Endodermal cell (in vitro differentiated cells): ENCODE results near the gene EML4. TPM values are rescaled to one million over a fixed set of nuclear protein-coding genes. Genes with fewer than 3 reads are reported as not detected.

Source experiments
- DNase-seq: peaks from one replicate; pipeline ENCODE4 v3.0.0-alpha.2; 2017
- H3K27ac ChIP-seq: 2 replicates; pipeline ENCODE4 v1.5.1; 2013; ENCODE audit warnings: mild to moderate bottlenecking, low read depth, low read length, moderate library complexity
- H3K27me3 ChIP-seq: 2 replicates; pipeline ENCODE4 v1.6.1; 2013; ENCODE audit warnings: mild to moderate bottlenecking, low read length, moderate library complexity; ENCODE audit not compliant: insufficient read depth, control insufficient read depth, poor library complexity, severe bottlenecking
- H3K36me3 ChIP-seq: 2 replicates; pipeline ENCODE4 v1.7.0; 2013; ENCODE audit warnings: mild to moderate bottlenecking, low read length, moderate library complexity; ENCODE audit not compliant: control insufficient read depth, insufficient read depth
- H3K4me1 ChIP-seq: one replicate; pipeline ENCODE4 v1.7.0; 2013; ENCODE audit warnings: low read length; ENCODE audit not compliant: control insufficient read depth, insufficient read depth
- H3K4me3 ChIP-seq: 2 replicates; pipeline ENCODE4 v1.5.1; 2013; ENCODE audit warnings: mild to moderate bottlenecking, low read length, moderate library complexity
- H3K9ac ChIP-seq: 2 replicates; pipeline ENCODE4 v1.6.1; 2013; ENCODE audit warnings: mild to moderate bottlenecking, low read length, moderate library complexity; ENCODE audit not compliant: poor library complexity, severe bottlenecking; ENCODE audit errors: extremely low read depth
- H3K9me3 ChIP-seq: 2 replicates; pipeline ENCODE4 v1.6.1; 2013; ENCODE audit warnings: mild to moderate bottlenecking, low read length, moderate library complexity; ENCODE audit not compliant: control insufficient read depth
- H3K27ac Mint-ChIP-seq: 2 replicates; pipeline ENCODE4 v1.8.0; 2020; ENCODE audit warnings: mixed read lengths
- H3K27me3 Mint-ChIP-seq: 2 replicates; pipeline ENCODE4 v1.8.0; 2021; ENCODE audit warnings: mild to moderate bottlenecking, mixed read lengths; ENCODE audit not compliant: insufficient read depth
- H3K36me3 Mint-ChIP-seq: 2 replicates; pipeline ENCODE4 v1.8.0; 2020; ENCODE audit warnings: low read depth, mixed read lengths
- H3K4me1 Mint-ChIP-seq: 2 replicates; pipeline ENCODE4 v1.8.0; 2020; ENCODE audit warnings: mixed read lengths
- H3K4me3 Mint-ChIP-seq: 2 replicates; pipeline ENCODE4 v1.8.0; 2020; ENCODE audit warnings: mild to moderate bottlenecking, moderate library complexity, mixed read lengths
- H3K9me3 Mint-ChIP-seq: 2 replicates; pipeline ENCODE4 v1.8.0; 2020; ENCODE audit warnings: mild to moderate bottlenecking, mixed read lengths
- WGBS, 2 experiments: methylation state at CpG; one replicate each; pipeline versions ENCODE4 v1.1.5 to v1.1.7; 2013; ENCODE audit warnings: missing lambda C conversion rate in 2 of 2, mixed read lengths in 1 of 2; ENCODE audit not compliant: insufficient coverage in 1 of 2, insufficient read length in 1 of 2; 5-methylcytosine and 5-hydroxymethylcytosine counted together
- total RNA-seq, 2 donors: library from RNA; stranded (reverse); fragmentation: NEBNext Ultra II Directional in 1 of 2; extraction: Animal tissue kit (Norgen Biotek cat#: 25700) in 1 of 2; gene quantifications; 2 replicates in 1 of 2; 3 replicates in 1 of 2; pipeline ENCODE4 v1.2.1, GENCODE V29; 2021
- TF ChIP-seq, protein P1 (sequence below): fragments of 200-600 bp; sonication (generic); conservative IDR thresholded peaks from 2 replicates; pipeline ENCODE4 v1.5.0; 2021; ENCODE audit warnings: antibody characterized with exemption, mild to moderate bottlenecking

EML4 gene
- total RNA-seq, 2 donors from 2014 or later = 84.6 to 90.9 TPM

DNA sequence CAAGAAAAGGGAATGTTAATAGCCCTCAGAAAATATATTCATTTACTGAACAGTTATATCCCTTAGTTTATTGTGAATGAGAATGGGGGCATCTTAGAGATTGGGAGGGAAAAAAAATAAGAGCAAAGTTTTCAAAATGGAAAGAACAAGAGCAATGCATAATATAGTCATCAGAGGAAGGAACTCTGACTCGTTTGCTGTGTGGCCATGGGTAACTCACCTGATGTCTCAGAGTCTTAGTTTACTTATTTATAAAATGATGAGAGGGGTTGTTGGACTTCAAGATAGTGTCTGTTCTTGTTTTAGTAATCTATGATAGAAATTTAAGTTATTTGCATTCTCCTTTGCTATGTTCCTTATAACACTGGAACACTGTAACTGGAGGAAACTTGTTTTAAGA lies 70.7 kb downstream of the EML4 start:
- no peaks in the 10 kb centered on the region for H3K36me3 Mint-ChIP-seq
- no peak overlapping the region for H3K27ac Mint-ChIP-seq
- Histone ChIP-seq H3K27ac (no peak overlapping the region), H3K9me3 (no peaks in the 10 kb centered on the region), H3K4me3 (no peak overlapping the region), H3K4me1 (no peaks in the 10 kb centered on the region), H3K9ac (no peak overlapping the region), H3K27me3 (no peaks in the 10 kb centered on the region), H3K36me3 (no peaks in the 10 kb centered on the region)
- H3K27me3 Mint-ChIP-seq = no peaks in the 10 kb centered on the region
- no peak overlapping the region for H3K4me3 Mint-ChIP-seq
- DNase-seq = no peak
- H3K4me1 Mint-ChIP-seq = peaks cover 14% of the 10 kb centered on the region
- no peaks in the 10 kb centered on the region for H3K9me3 Mint-ChIP-seq
- 81 to 100% methylated on average over 1 of the region's 1 CpG for WGBS, 2 experiments
- TF ChIP-seq, protein P1, sequence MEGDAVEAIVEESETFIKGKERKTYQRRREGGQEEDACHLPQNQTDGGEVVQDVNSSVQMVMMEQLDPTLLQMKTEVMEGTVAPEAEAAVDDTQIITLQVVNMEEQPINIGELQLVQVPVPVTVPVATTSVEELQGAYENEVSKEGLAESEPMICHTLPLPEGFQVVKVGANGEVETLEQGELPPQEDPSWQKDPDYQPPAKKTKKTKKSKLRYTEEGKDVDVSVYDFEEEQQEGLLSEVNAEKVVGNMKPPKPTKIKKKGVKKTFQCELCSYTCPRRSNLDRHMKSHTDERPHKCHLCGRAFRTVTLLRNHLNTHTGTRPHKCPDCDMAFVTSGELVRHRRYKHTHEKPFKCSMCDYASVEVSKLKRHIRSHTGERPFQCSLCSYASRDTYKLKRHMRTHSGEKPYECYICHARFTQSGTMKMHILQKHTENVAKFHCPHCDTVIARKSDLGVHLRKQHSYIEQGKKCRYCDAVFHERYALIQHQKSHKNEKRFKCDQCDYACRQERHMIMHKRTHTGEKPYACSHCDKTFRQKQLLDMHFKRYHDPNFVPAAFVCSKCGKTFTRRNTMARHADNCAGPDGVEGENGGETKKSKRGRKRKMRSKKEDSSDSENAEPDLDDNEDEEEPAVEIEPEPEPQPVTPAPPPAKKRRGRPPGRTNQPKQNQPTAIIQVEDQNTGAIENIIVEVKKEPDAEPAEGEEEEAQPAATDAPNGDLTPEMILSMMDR = no peak

GRCh38 chr2:42241517-42241916 lies 72.4 kb downstream of the EML4 start:
- Histone ChIP-seq H3K36me3 (peaks cover 8% of the 10 kb centered on the region), H3K27me3 (no peaks in the 10 kb centered on the region), H3K4me3 (no peak overlapping the region), H3K9ac (no peak overlapping the region), H3K4me1 (no peaks in the 10 kb centered on the region), H3K9me3 (no peaks in the 10 kb centered on the region), H3K27ac (no peak overlapping the region)
- peaks cover 14% of the 10 kb centered on the region for H3K4me1 Mint-ChIP-seq
- H3K4me3 Mint-ChIP-seq = no peak overlapping the region
- TF ChIP-seq, protein P1 = no peak
- H3K27ac Mint-ChIP-seq = no peak overlapping the region
- H3K36me3 Mint-ChIP-seq = peaks cover 8% of the 10 kb centered on the region
- DNase-seq = no peak
- 84 to 85% methylated on average over 4 of the region's 4 CpGs for WGBS, 2 experiments
- no peaks in the 10 kb centered on the region for H3K27me3 Mint-ChIP-seq
- no peaks in the 10 kb centered on the region for H3K9me3 Mint-ChIP-seq

DNA sequence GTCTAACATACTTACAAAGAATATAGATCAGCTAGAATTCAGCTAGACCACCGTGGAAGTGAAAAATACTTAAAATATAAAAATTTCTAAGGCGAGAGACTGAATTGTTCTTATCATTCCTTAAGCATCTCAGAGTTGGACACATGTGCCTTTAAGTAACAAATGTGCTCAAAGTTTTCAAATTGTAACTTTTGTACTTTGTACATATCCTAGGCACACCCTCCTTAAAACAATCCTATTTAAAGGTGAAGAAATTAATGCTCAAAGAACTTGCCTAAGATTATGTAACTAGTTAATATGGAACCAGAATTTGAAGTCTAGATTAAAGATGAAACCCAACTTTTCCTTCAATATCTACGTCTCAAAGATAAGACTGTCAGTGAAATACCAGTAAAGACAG lies 74.1 kb downstream of the EML4 start:
- H3K36me3 ChIP-seq = peaks cover 17% of the 10 kb centered on the region
- H3K9ac ChIP-seq = no peak overlapping the region
- H3K9me3 Mint-ChIP-seq = no peaks in the 10 kb centered on the region
- H3K27ac ChIP-seq = no peak overlapping the region
- H3K27ac Mint-ChIP-seq = no peak overlapping the region
- no peaks in the 10 kb centered on the region for H3K4me1 ChIP-seq
- peaks cover 12% of the 10 kb centered on the region for H3K36me3 Mint-ChIP-seq
- H3K27me3 Mint-ChIP-seq = no peaks in the 10 kb centered on the region
- H3K4me1 Mint-ChIP-seq = peaks cover 14% of the 10 kb centered on the region
- DNase-seq = no peak
- TF ChIP-seq, protein P1 = no peak
- H3K27me3 ChIP-seq = no peaks in the 10 kb centered on the region
- no peak overlapping the region for H3K4me3 ChIP-seq
- no peaks in the 10 kb centered on the region for H3K9me3 ChIP-seq
- WGBS, 2 experiments = 80 to 100% methylated on average over 2 of the region's 3 CpGs
- H3K4me3 Mint-ChIP-seq = no peak overlapping the region
